Neural cell (in vitro differentiated cells): Measurements from ENCODE around the gene SELENOF.

Source experiments
- EZH2 ChIP-seq: fragments of 200-600, 300-800 bp; shearing (Covaris generic), sonication (generic); IDR thresholded peaks from 2 replicates; pipeline ENCODE4 v1.6.1; 2014; ENCODE audit warnings: antibody characterized with exemption, low read length, borderline replicate concordance, mild to moderate bottlenecking; ENCODE audit not compliant: insufficient read depth, poor library complexity, severe bottlenecking
- POLR2AphosphoS5 ChIP-seq: IDR thresholded peaks from 2 replicates; pipeline ENCODE4 v1.6.1; 2012
- TF ChIP-seq, protein P1 (sequence below): fragments of 450-650 bp; IDR thresholded peaks from 2 replicates; pipeline ENCODE4 v1.5.1; 2014; ENCODE audit warnings: antibody characterized with exemption, mild to moderate bottlenecking, moderate library complexity; ENCODE audit not compliant: poor library complexity, severe bottlenecking

DNA sequence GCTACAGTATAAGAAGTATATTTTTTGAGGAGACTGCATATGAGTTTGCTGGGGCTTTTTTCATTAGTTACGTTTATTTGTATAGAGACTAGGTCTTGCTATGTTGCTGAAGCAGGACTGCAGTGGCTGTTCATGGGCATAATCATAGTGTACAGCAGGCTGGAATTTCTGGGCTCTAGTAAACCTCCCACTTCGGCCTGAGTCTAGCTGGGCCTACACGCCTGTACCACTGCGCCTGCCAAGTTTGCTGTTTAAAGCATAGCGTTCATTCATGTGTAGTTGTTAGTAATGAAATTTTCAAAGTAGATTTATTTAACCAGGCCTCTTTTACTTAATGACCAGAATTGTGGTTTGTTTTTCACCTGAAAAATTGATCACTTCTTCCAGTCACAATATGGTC, 34.3 kb upstream of the SELENOF start:
- TF ChIP-seq, protein P1, sequence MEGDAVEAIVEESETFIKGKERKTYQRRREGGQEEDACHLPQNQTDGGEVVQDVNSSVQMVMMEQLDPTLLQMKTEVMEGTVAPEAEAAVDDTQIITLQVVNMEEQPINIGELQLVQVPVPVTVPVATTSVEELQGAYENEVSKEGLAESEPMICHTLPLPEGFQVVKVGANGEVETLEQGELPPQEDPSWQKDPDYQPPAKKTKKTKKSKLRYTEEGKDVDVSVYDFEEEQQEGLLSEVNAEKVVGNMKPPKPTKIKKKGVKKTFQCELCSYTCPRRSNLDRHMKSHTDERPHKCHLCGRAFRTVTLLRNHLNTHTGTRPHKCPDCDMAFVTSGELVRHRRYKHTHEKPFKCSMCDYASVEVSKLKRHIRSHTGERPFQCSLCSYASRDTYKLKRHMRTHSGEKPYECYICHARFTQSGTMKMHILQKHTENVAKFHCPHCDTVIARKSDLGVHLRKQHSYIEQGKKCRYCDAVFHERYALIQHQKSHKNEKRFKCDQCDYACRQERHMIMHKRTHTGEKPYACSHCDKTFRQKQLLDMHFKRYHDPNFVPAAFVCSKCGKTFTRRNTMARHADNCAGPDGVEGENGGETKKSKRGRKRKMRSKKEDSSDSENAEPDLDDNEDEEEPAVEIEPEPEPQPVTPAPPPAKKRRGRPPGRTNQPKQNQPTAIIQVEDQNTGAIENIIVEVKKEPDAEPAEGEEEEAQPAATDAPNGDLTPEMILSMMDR = no peak
- TF ChIP-seq EZH2 (no peak), POLR2AphosphoS5 (no peak)
